ENCODE measurements around the gene AGBL5.
"Not testable (repeated sequence)": the region's sequence is repeated elsewhere in the genome, so short reads cannot be mapped to it uniquely, and the experiment has no call there.

The AGBL5 gene

DNA sequence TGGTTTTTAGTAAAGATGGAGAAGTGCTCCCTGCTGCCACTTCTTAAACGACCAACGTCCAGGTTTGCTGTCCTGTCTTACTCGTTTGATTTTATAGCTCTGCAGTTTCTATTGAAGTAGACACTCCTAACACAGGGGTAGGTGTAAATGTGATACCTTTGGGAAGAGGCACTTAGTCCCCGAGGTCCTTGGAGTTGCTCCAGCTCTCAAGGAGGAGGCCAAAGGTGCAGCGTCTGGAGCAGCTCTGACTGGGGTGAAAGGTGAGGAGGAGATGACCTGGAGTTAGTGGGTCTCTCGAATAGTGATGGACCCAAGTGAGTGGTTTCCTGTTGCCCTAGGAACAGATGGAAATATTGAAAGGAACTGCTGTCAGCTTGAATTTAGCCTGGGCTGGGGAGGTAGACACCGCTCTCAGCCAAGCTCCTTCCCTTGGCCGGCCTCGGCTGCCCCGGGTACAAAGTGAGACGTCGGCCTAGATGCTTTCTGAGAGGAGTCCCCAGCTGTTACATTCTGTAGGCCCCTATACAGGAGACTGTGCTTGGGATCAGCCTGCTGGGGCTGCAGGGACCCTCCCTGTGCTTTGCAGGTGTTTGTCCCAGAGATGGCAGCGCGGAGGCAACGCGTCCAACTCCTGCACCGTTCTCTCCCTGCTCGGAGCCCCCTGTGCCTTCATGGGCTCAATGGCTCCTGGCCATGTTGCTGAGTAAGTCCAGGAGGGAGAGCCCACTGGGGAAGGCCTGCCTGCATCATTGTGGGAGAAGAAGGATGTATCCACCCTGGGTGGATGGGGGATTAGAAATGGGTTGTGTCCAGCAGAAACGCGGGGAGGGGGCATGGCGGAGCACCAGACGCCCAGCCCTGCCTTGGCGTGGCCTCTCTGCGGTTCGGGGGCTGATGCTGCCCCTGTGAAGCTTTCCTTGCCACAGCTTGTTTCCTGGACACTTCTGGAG, 40.6 kb downstream of the AGBL5 start:
- no peak for DNase-seq (ENCODE audit: low read depth in 3 of 3)

DNA sequence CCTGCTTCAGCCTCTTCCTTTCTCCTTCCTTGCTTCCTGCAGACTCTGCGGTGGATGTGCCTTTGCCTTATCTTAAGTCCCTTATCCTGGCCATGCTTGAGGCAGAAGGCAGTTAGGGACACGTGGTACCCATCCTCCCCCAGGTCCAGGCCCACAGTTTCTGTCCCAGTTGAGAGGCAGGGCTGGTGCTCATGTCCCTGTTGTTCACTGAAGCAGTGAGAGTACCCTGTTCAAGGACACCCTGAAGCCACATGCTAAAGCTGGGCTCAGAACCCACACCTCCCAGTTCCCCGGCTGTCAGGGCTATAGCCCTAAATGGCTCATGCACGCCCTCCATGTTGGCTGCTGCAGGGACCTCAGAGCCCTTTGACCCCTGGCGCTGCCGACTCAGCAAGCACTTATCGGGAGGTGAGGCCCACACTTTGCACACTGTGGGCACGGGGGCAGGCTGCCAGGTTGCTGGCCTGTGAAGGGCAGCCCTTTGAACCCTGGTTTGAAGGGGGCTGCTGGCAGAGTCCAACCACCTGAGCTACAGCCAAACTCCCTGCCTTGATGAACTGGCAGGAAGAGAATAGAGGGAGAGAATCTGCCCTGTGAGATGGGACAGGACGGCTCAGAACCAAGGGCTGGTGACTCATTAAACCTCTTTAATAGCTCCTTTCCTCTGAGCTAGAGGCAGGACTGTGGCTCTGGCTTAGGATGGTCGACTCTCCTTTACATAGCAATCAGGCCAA, 41.4 kb downstream of the AGBL5 start:
- DNase-seq (ENCODE audit: low read depth in 3 of 3) = no peak

DNA sequence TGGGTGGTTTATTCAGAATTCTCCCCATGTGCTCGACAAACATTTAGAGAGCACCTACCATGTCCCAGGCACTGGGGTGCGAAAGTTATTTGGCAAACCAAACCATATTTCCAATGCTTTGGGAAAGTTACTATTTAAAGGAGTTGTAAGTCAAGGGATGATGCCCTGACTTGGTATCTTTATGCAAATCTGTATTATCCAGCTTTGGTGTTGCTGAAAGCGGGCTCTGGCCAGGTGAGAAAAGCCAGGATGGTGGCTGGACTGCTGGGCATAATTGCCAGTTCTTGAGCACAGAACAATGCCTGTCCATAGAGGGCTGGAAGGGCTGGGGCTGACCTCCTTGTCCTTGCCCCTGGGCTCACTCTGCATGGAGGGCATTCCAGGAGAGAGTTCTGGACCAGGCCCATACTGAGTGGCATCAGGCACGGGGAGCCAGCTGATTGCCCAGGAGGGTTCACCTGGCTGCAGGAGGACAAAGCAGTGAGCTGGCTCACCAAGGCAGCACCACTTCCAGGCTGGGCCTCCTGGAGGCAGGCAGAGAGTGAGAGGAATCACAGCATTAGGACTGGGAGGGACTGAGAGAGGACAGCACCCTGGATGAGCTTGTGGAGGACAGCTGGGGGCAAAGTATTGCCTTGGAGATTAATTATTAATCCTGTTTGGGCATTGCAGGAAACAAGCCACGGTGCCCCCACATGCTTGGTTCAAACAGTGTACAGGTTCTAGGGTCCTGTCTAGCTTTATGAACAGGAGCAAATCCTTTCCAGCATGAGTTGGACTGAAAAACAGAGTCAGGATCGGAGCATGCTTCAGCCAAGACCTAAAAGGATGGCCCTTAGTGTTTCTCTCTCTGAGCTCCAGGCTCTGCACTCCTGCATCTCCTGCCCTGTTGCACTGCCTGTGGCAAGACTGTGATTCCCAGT, 42.2 kb downstream of the AGBL5 start:
- DNase-seq (ENCODE audit: low read depth in 3 of 3) = no peak

DNA sequence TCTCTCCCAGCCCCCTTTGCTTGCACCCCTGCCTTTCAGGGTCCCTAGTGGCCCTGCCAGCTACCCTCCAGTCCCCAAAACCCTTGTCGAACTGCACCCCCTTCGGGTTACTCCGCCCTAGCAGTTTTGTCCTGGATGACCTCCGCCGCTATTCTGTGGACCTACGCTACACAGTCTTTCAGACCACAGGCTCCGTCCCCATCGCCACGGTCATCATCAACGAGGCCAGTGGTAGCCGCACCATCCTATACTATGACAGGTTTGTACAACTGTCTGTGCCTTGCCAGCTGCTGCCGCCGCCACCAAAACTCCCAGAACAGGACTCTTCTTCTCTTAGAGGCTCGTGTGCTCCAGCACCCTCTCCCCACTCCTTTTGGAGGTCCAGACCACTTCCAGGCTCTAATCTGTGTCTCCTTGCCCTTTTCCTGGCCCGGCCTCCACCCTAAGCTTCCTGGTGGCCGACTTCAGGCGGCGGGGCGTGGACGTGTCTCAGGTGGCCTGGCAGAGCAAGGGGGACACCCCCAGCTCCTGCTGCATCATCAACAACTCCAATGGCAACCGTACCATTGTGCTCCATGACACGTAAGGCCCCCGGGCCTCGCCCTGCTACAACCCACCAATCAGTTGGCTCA, 43.0 kb downstream of the AGBL5 start:
- no peak for DNase-seq (ENCODE audit: low read depth in 3 of 3)

DNA sequence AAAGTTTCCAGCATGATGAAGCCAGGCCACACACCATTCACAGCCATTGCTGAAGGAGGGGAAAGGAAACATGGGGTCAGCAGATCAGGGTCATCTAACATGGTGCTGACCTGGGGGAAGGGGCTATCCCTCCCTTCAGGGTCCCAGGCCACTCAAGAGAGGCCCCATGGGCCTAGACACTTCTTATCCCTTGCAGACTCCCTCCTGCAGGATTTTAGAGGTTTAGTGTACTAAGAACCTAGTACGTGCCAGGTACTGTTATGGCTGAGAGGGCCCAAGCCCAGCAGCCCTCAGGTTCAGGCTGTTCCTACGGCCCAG, 43.9 kb downstream of the AGBL5 start:
- DNase-seq (ENCODE audit: low read depth in 3 of 3) = no peak

DNA sequence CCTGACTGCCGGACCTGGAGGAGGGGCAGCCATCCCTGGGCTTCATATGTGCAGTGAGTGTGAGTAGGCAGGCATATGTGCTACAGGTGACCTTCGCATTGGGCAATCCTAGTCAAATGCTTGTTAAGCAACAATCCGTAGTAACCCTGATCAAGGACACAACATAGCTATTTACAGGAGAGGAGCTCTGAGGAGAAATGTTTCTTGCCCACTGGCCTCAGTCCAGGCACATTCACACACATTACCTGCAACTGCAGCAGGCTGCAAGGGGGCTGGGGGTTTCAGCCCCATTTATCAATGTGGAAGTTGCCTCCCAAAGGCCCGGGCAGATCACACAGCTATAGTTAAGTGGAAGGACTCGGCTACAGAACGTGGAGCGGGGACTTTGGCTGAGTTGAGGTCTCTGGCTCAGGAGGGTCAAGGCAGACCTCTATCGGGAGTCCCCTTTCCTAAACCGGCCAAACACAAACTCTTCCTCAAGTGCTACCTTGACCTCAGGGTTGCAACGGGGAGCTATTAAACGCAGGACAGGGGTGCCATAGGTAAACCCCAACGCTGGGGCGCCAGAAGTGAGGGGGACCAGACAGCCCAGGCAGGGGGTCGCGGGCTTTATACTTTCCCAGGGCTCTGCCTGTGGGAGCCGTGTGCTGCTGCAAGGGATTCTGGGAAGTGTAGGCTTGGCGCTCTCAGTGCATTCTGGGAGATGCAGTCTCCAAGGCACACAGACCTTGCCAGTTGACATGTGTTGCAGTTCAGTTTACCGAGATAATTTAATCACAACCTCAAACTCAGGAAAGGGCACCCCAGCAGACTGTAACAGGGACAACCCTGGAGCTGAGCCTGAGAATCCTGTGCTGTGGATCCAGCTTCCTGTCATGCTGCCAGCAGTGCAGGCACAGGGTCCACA, 44.5 kb downstream of the AGBL5 start:
- peak in 1 of 3 experiments; percentile 46 for DNase-seq (ENCODE audit: low read depth in 3 of 3)

DNA sequence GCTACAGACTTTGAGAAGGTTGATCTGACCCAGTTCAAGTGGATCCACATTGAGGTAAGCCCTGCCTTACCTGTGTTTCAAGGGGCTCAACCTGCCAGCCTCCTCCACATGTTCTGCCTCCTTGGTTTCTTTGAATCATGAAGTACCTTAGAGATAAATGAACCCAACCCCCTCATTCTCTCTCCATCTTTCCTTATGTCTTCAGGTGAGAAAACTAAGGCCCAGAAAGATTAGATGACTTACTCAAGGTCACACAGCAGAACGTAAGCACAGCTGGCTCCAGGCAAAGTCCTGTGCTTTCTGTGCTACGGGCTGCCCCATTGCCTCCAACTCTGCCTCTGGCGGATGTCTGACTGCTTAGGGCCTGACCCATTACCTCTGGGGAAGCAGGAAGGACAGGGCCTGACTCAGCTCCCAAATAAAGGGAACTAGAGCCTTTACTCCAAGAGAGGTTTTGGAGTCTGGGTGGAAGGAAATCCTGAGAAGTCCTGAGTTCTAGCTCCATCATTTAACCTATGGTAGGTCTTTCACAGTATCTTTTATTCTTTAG, 45.4 kb downstream of the AGBL5 start:
- DNase-seq (ENCODE audit: low read depth in 3 of 3) = no peak

DNA sequence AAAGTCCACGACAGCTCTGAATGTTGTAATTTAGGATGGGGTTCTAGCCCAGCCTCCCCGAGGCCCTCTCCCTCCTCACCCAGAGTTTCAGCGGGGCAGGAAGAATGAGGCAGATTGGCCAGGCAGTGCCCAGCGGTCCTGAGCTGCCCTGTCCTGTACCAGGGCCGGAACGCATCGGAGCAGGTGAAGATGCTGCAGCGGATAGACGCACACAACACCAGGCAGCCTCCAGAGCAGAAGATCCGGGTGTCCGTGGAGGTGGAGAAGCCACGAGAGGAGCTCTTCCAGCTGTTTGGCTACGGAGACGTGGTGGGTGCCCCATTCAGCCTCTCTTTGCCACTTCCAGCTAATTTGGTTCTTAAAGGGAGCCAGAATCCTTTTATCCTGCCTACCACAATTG, 45.9 kb downstream of the AGBL5 start:
- no peak for DNase-seq (ENCODE audit: low read depth in 3 of 3)

DNA sequence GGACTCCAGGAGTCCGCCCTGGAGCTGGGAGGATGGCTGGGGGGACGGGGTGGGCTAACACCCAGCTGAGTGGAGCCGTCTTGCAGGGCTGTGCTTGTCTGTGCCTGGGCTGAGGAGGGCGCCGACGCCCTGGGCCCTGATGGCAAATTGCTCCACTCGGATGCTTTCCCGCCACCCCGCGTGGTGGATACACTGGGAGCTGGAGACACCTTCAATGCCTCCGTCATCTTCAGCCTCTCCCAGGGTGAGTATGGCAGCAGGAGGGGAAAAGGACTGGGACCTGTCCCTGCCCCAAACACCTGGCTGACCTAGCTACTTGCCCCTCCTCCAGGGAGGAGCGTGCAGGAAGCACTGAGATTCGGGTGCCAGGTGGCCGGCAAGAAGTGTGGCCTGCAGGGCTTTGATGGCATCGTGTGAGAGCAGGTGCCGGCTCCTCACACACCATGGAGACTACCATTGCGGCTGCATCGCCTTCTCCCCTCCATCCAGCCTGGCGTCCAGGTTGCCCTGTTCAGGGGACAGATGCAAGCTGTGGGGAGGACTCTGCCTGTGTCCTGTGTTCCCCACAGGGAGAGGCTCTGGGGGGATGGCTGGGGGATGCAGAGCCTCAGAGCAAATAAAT, 48.0 kb downstream of the AGBL5 start:
- no peak for DNase-seq (ENCODE audit: low read depth in 3 of 3)

DNA sequence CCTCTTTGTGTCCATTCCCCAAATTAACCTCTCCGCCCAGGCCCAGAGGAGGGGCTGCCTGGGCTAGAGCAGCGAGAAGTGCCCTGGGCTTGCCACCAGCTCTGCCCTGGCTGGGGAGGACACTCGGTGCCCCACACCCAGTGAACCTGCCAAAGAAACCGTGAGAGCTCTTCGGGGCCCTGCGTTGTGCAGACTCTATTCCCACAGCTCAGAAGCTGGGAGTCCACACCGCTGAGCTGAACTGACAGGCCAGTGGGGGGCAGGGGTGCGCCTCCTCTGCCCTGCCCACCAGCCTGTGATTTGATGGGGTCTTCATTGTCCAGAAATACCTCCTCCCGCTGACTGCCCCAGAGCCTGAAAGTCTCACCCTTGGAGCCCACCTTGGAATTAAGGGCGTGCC, 48.6 kb downstream of the AGBL5 start:
- no peak for DNase-seq (ENCODE audit: low read depth in 3 of 3)

DNA sequence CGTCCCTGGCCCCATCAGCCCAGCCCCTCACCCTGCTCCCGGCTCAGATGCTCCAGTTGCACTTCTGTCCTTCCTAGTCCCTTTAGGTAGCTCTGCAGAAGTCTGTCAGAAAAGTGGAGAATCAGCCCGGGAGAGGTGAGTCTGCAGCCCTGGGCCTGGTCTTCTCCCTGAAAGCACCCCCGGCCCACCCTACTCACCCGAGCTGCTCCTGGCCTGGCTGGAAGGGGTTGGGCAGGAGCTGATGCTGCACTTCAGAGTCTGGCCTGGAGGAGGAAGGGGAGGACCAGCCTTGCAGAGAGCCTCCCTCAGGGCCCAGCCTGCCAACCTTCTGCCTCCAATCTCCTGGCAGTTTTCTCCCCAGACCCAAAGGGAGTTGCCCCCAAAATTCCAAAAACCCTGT, 50.9 kb downstream of the AGBL5 start:
- no peak for DNase-seq (ENCODE audit: low read depth in 3 of 3)

DNA sequence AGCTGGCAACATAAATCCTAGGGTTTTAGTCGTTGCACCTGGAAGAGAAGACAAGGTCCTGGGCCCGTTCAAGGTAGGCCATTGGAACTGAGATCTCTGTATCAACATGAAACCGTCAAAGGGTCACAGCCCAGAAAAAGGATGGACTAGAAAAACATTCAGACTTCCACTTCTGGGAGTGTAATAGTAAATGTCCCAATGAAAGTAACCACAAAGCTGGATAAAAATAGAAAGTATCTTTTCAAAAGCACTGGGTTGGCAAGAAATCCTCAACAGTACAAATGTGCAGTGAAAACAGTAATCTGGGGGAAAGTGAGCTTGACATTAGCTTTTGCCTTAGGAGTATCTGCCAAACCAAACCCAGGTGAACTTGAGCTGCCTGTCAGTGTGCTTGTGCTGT, 54.5 kb downstream of the AGBL5 start:
- DNase-seq (ENCODE audit: low read depth in 3 of 3) = no peak

DNA sequence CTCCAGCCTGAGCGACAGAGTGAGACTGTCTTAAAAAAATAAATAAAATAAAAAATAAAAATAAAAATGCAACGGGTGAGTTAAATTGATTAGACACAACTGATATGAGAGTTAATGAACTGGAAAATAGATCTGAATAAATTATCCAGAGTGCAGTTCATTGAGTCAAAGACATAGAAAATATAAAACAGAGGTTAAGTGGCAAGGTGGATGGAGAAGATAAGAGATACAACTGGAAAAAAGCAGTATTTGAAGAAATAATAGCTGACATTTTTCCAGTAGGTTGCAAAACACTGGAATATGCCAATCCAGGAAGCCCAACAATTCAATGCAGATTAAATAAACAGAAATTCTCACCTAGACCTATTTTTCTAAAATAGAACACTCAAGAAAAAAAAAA, 56.8 kb downstream of the AGBL5 start:
- no peak for DNase-seq (ENCODE audit: low read depth in 3 of 3)

DNA sequence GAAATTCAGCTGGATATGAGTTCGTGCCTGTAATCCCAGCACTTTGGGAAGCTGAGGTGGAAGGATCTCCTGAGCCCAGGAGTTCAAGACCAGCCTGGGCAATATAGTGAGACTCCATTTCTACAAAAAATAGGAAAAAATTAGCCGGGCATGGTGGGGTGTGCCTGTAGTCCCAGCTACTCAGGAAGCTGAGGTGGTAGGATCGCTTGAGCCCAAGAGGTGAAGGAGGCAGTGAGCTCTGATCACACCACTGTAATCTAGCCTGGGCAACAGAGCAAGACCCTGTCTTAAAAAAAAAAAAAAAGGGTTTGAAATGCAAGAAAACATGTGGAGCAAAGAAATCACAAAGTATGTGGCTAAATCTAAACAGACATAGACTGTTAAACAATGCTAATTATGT, 57.6 kb downstream of the AGBL5 start:
- no peak for DNase-seq (ENCODE audit: low read depth in 3 of 3)

DNA sequence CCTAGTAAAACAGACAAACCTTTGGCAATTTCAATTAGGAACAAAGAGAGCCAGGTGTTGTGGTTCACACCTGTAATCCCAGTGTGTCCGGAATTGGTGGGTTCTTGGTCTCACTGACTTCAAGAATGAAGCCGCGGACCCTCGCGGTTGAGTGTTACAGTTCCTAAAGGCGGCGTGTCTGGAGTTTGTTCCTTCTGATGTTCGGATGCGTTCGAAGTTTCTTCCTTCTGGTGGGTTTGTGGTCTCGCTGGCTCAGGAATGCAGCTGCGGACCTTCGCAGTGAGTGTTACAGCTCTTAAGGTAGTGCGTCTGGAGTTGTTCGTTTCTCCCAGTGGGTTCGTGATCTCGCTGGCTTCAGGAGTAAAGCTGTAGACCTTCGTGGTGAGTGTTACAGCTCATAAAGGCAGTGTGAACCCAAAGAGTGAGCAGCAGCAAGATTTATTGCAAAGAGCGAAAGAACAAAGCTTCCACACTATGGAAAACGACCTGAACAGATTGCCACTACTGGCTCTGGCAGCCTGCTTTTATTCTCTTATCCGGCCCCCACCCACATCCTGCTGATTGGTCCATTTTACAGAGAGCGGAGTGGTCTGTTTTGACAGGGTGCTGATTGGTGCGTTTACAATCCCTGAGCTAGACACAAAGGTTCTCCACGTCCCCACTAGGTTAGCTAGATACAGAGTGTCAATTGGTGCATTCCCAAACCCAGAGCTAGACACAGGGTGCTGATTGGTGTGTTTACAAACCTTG, 59.3 kb downstream of the AGBL5 start:
- DNase-seq (ENCODE audit: low read depth in 3 of 3) = not testable (repeated sequence)

DNA sequence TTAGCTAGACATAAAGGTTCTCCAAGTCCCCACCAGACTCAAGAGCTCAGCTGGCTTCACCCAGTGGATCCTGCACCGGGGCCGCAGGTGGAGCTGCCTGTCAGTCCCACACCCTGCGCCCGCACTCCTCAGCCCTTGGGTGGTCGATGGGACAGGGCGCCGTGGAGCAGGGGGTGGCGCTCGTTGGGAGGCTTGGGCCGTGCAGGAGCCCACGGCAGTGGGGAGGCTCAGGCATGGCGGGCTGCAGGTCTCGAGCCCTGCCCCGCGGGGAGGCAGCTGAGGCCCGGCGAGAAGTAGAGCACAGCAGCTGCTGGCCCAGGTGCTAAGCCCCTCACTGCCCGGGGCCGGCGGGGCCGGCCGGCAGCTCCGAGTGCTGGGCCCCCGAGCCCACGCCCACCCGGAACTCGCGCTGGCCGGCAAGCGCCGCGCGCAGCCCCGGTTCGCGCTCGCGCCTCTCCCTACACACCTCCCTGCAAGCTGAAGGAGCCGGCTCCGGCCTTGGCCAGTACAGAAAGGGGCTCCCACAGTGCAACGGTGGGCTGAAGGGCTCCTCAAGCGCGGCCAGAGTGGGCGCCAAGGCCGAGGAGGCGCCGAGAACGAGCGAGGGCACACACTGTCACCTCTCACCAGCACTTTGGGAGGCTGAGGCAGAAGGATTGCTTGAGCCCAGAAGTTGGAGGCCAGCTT, 60.1 kb downstream of the AGBL5 start:
- not testable (repeated sequence) for DNase-seq (ENCODE audit: low read depth in 3 of 3)

DNA sequence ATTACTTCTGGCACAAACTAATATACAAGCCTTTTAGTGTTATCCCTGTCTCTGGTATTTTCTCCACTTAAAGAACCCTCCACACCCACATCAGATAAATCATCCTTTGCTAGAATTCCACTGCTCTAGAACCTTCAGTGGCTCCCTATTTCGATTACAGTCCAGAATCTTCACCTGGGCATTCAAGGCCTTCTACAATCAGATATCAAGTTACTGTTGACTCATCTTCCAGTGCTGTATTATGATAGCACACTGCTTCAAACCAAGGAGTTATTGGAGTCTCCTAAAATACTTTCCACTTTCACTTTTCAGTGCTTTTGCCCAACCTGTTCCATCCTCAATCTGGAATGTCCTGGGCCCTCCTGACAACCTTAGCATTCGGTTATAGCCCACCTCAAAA, 64.1 kb downstream of the AGBL5 start:
- DNase-seq (ENCODE audit: low read depth in 3 of 3) = no peak

DNA sequence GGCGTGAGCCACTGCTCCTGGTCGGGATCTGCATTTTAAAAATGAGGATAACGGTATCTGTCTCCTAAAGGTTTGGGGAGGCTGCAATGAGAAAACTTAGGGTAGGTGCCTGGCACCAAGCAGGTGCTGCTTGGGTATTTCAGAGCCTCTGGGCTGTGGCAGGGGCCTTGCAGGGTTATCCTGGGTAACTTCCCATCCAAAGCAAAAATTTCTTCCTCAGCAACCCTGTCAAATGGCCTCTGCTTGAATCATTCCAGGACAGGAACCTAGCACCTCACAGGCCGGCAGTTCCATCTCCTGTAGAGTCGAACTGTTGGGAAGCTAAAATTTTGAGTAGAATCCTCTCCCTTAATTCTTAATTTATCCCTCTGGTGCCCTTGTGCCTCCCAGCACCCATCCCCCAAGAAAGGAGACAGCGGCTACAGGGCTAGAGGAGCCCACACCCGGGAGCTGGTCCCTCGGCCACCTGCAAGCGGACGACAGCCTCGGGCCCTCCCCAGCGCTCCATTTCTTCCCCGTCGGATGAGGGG, 66.6 kb downstream of the AGBL5 start:
- no peak for DNase-seq (ENCODE audit: low read depth in 3 of 3)

All from stimulated activated CD4-positive, alpha-beta T cell treated with anti-CD3 and anti-CD28 coated beads, TNF-alpha, amount 100 ng/mL, for 24 hours (primary cell).